HFF-Myc (cell line): ENCODE data around the gene BBOX1.

ENCODE experiments used
- DNase-seq: peaks from one replicate; pipeline ENCODE4 v3.0.0-alpha.2; 2011; ENCODE audit warnings: low read depth; ENCODE audit errors: extremely low read depth
- H3K4me3 ChIP-seq: replicated peaks from 2 replicates; pipeline ENCODE4 v1.5.1; 2011; ENCODE audit warnings: low read depth, mild to moderate bottlenecking, control low read depth, low read length
- CTCF ChIP-seq: IDR thresholded peaks from 2 replicates; pipeline ENCODE4 v1.5.1; 2012; ENCODE audit warnings: mild to moderate bottlenecking, low read depth, low read length, control low read depth; ENCODE audit errors: missing control alignments

Gene BBOX1

GRCh38 chr11:27046956-27047355, 6.3 kb downstream of the BBOX1 start:
- TF ChIP-seq CTCF: no peak
- DNase-seq: no peak
- H3K4me3 ChIP-seq: no peak overlapping the region

DNA sequence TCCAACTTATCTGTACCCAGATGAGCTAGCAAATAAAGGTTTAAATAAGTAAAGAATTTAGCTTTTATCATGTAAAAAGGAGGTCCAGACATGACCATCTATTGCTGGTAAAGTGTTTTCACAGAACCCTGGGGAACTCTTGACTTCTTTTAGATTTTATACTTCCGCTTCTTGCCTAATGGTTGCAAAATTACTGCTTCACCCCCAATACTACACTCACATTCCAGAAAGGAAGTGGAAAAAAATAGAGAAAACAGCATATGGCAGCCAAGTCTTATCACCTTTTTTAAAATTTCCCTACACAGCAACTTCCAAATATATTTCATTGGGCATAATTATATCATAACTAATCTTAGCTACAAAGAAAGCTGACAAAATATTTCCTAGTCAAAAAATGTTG, 12.1 kb downstream of the BBOX1 start:
- TF ChIP-seq CTCF: no peak
- no peak overlapping the region for H3K4me3 ChIP-seq
- no peak for DNase-seq

DNA sequence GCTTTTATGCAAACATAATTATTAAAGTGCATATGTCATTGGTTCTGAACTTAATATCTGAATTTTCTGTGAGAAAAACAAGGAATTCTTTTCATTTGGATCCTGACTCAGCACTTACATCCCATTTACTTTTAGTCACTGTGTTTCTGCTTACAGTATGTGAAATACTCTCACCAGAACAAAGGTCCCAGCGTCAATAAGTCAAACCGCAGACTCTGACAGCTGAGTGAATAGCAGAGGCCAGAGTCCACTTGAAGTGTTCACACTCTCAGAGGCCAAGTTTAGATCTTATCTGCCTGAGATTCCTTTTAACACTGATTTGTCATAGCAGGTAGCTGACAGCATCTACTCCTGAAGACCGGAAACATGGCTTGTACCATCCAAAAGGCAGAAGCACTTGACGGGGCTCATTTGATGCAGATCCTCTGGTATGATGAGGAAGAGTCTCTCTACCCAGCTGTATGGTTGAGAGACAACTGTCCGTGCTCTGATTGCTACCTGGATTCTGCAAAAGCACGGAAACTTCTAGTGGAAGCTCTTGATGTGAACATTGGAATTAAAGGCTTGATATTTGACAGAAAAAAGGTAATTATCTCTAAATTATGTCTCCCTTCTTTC, 14.6 kb downstream of the BBOX1 start:
- TF ChIP-seq CTCF: no peak
- no peak for DNase-seq
- H3K4me3 ChIP-seq: no peak overlapping the region

DNA sequence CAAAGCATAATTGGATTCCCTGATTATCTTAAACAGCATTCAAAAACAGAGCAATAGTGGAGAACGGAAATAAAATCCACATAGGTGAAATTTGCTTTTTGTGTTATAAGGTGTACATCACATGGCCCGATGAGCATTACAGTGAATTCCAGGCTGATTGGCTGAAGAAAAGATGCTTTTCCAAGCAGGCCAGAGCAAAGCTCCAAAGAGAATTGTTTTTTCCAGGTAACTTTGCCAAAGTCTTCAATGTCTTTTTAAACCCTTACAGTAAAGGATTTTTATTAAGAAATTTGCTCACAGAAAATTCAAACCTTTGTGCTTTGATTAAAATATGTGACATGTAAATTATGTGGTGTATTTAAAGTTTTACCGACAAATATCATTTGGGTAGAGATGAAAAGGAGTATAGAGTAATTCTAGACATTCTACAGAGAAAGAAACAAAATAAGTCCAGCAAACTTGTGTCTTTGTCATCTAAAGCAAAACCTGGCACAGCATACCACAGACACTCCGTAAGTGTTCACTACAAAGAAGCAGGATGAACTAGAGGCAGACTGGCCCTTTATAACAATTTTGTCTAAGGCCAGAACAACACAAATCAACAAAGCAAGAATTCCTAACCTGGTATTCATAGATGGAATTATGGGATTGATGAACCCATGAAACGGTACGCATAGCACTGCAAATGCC, 16.6 kb downstream of the BBOX1 start:
- DNase-seq: no peak
- H3K4me3 ChIP-seq: no peak overlapping the region
- TF ChIP-seq CTCF: no peak

DNA sequence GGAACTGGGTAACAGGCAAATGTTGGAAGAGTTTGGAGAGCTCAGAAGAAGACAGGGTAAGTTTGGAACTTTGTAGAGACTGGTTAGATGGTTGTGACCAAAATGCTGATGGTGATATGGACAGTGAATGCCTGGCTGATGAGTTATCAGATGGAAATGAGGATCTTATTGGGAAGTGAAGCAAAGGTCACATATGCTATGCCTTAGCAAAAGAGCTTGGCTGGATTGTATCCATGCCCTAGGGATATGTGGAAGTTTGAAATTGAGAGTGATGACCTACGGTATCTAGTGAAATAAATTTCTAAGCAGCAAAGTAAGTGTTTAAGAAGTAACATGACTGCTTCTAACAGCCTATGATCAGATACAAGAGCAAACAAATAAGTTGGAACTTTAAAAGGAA, 17.8 kb downstream of the BBOX1 start:
- peak; percentile 91 for DNase-seq
- no peak overlapping the region for H3K4me3 ChIP-seq
- TF ChIP-seq CTCF: no peak

DNA sequence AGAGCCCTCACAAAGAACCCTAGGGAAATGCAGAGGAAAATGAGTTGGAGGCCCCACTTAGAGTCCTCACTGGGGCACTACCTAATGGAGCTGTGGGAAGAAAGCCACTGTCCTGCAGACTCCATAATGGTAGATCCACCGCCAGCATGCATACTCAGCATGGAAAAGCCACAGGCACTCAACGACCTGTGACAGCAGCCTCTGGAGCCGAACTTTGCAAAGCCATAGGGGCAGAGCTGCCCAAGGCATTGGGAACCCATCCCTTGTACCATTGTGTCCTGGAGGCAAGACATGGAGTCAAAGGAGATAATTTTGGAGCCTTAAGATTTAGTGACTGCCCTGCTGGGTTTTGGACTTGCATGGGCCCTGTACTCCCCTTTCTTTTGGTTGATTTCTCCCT, 18.8 kb downstream of the BBOX1 start:
- no peak for DNase-seq
- TF ChIP-seq CTCF: no peak
- no peak overlapping the region for H3K4me3 ChIP-seq

- H3K4me3 ChIP-seq: no peak overlapping the region
- TF ChIP-seq CTCF: no peak
- no peak for DNase-seq
These were observed 20.3 kb downstream of the BBOX1 start for GRCh38 chr11:27060816-27061460.
